IPS-20b (cell line): ENCODE results near the gene TMPRSS13.

Experiments
- H3K27ac ChIP-seq: one replicate; pipeline ENCODE4 v1.5.1; 2013; ENCODE audit warnings: low read length
- H3K27me3 ChIP-seq: 2 replicates; pipeline ENCODE4 v1.6.1; 2013; ENCODE audit warnings: mild to moderate bottlenecking, low read length, inconsistent platforms; ENCODE audit not compliant: insufficient read depth
- H3K36me3 ChIP-seq: 2 replicates; pipeline ENCODE4 v1.6.1; 2013; ENCODE audit warnings: low read depth, mild to moderate bottlenecking, inconsistent platforms, low read length, moderate library complexity; ENCODE audit not compliant: insufficient read depth
- H3K4me1 ChIP-seq: 2 replicates; pipeline ENCODE4 v1.6.1; 2013; ENCODE audit warnings: mild to moderate bottlenecking, control low read depth, inconsistent platforms, low read length, moderate library complexity; ENCODE audit not compliant: insufficient read depth
- H3K4me3 ChIP-seq: 2 replicates; pipeline ENCODE4 v1.5.1; 2013; ENCODE audit warnings: mild to moderate bottlenecking, low read length, inconsistent platforms
- H3K9ac ChIP-seq: 2 replicates; pipeline ENCODE4 v1.6.1; 2013; ENCODE audit warnings: low read depth, mild to moderate bottlenecking, inconsistent platforms, low read length, moderate library complexity
- H3K9me3 ChIP-seq: 2 replicates; pipeline ENCODE4 v1.6.1; 2013; ENCODE audit warnings: mild to moderate bottlenecking, low read depth, low read length, inconsistent platforms; ENCODE audit not compliant: insufficient read depth

TMPRSS13 gene

GRCh38 chr11:117934526-117935307 is 5.5 kb upstream of the TMPRSS13 start:
- H3K27ac ChIP-seq = no peak overlapping the region
- peaks cover 9% of the 10 kb centered on the region; the same call in 1 of the 2 replicates for H3K4me1 ChIP-seq
- H3K27me3 ChIP-seq = no peaks in the 10 kb centered on the region
- H3K4me3 ChIP-seq = no peak overlapping the region
- H3K9me3 ChIP-seq = no peaks in the 10 kb centered on the region
- H3K9ac ChIP-seq = no peak overlapping the region
- H3K36me3 ChIP-seq = no peaks in the 10 kb centered on the region

GRCh38 chr11:117933930-117934329 is 4.7 kb upstream of the TMPRSS13 start:
- Histone ChIP-seq H3K27me3 (no peaks in the 10 kb centered on the region), H3K4me1 (peaks cover 12% of the 10 kb centered on the region; the same call in 1 of the 2 replicates), H3K27ac (no peak overlapping the region), H3K9me3 (no peaks in the 10 kb centered on the region), H3K9ac (no peak overlapping the region), H3K36me3 (no peaks in the 10 kb centered on the region), H3K4me3 (no peak overlapping the region)

GRCh38 chr11:117933475-117933874 is 4.3 kb upstream of the TMPRSS13 start:
- Histone ChIP-seq H3K9me3 (no peaks in the 10 kb centered on the region), H3K9ac (no peak overlapping the region), H3K27me3 (no peaks in the 10 kb centered on the region), H3K27ac (no peak overlapping the region), H3K4me1 (peaks cover 12% of the 10 kb centered on the region), H3K36me3 (no peaks in the 10 kb centered on the region), H3K4me3 (no peak overlapping the region)

- no peak overlapping the region for H3K9ac ChIP-seq
- no peaks in the 10 kb centered on the region for H3K36me3 ChIP-seq
- H3K27ac ChIP-seq = no peak overlapping the region
- no peak overlapping the region for H3K4me3 ChIP-seq
- H3K4me1 ChIP-seq = peaks cover 12% of the 10 kb centered on the region
- no peaks in the 10 kb centered on the region for H3K9me3 ChIP-seq
- H3K27me3 ChIP-seq = 0 out of 2 replicates have a peak, but pooled peaks cover 2% of the 10 kb centered on the region
These were observed 3.7 kb upstream of the TMPRSS13 start for GRCh38 chr11:117932947-117933346.

GRCh38 chr11:117932426-117932825 is 3.2 kb upstream of the TMPRSS13 start:
- Histone ChIP-seq H3K9me3 (no peaks in the 10 kb centered on the region), H3K27ac (no peak overlapping the region), H3K9ac (no peak overlapping the region), H3K4me3 (no peak overlapping the region), H3K27me3 (peaks cover 7% of the 10 kb centered on the region; the same call in 1 of the 2 replicates), H3K36me3 (no peaks in the 10 kb centered on the region), H3K4me1 (peaks cover 12% of the 10 kb centered on the region)

- H3K9me3 ChIP-seq = no peaks in the 10 kb centered on the region
- no peaks in the 10 kb centered on the region for H3K36me3 ChIP-seq
- H3K27ac ChIP-seq = no peak overlapping the region
- no peak overlapping the region for H3K9ac ChIP-seq
- H3K27me3 ChIP-seq = peaks cover 9% of the 10 kb centered on the region; the same call in 1 of the 2 replicates
- peaks cover 12% of the 10 kb centered on the region for H3K4me1 ChIP-seq
- H3K4me3 ChIP-seq = no peak overlapping the region
These were observed 2.8 kb upstream of the TMPRSS13 start for GRCh38 chr11:117931971-117932370.

GRCh38 chr11:117931331-117931950 is 2.2 kb upstream of the TMPRSS13 start:
- Histone ChIP-seq H3K27ac (no peak overlapping the region), H3K9me3 (no peaks in the 10 kb centered on the region), H3K9ac (no peak overlapping the region), H3K4me3 (no peak overlapping the region), H3K36me3 (no peaks in the 10 kb centered on the region), H3K4me1 (peaks cover 12% of the 10 kb centered on the region), H3K27me3 (peaks cover 9% of the 10 kb centered on the region; the same call in 1 of the 2 replicates)

- Histone ChIP-seq H3K27me3 (peaks cover 9% of the 10 kb centered on the region; the same call in 1 of the 2 replicates), H3K27ac (no peak overlapping the region), H3K36me3 (no peaks in the 10 kb centered on the region), H3K4me1 (peaks cover 12% of the 10 kb centered on the region), H3K9me3 (no peaks in the 10 kb centered on the region), H3K9ac (no peak overlapping the region), H3K4me3 (no peak overlapping the region)
These were observed 1.6 kb upstream of the TMPRSS13 start for GRCh38 chr11:117930668-117931330.

GRCh38 chr11:117929916-117930570 is 841 bp upstream of the TMPRSS13 start:
- H3K4me1 ChIP-seq = peaks cover 12% of the 10 kb centered on the region
- H3K27ac ChIP-seq = no peak overlapping the region
- H3K9ac ChIP-seq = no peak overlapping the region
- H3K36me3 ChIP-seq = no peaks in the 10 kb centered on the region
- no peak overlapping the region for H3K4me3 ChIP-seq
- peaks cover 9% of the 10 kb centered on the region; the same call in 1 of the 2 replicates for H3K27me3 ChIP-seq
- no peaks in the 10 kb centered on the region for H3K9me3 ChIP-seq

- no peaks in the 10 kb centered on the region for H3K9me3 ChIP-seq
- peaks cover 12% of the 10 kb centered on the region for H3K4me1 ChIP-seq
- no peak overlapping the region for H3K9ac ChIP-seq
- no peak overlapping the region for H3K27ac ChIP-seq
- no peak overlapping the region for H3K4me3 ChIP-seq
- H3K36me3 ChIP-seq = no peaks in the 10 kb centered on the region
- H3K27me3 ChIP-seq = peaks cover 9% of the 10 kb centered on the region; the same call in 1 of the 2 replicates
These were observed 608 bp downstream of the TMPRSS13 start for GRCh38 chr11:117928446-117929141.

- Histone ChIP-seq H3K9me3 (no peaks in the 10 kb centered on the region), H3K27ac (no peak overlapping the region), H3K36me3 (no peaks in the 10 kb centered on the region), H3K9ac (no peak overlapping the region), H3K4me3 (no peak overlapping the region), H3K27me3 (peaks cover 9% of the 10 kb centered on the region; the same call in 1 of the 2 replicates), H3K4me1 (peaks cover 8% of the 10 kb centered on the region)
These were observed 1.3 kb downstream of the TMPRSS13 start for GRCh38 chr11:117927926-117928325.
